Measurements from ENCODE around the gene DDX31.

The DDX31 gene

GRCh38 chr9:132594412-132594811, 75.4 kb downstream of the DDX31 start:
- no peak for DNase-seq (ENCODE audit: low spot score)

- DNase-seq (ENCODE audit: low spot score) = no peak
Observed at GRCh38 chr9:132592451-132592850, 77.3 kb downstream of the DDX31 start.

GRCh38 chr9:132591751-132592314, 78.0 kb downstream of the DDX31 start:
- no peak for DNase-seq (ENCODE audit: low spot score)

GRCh38 chr9:132591244-132591643, 78.5 kb downstream of the DDX31 start:
- no peak for DNase-seq (ENCODE audit: low spot score)

DNA sequence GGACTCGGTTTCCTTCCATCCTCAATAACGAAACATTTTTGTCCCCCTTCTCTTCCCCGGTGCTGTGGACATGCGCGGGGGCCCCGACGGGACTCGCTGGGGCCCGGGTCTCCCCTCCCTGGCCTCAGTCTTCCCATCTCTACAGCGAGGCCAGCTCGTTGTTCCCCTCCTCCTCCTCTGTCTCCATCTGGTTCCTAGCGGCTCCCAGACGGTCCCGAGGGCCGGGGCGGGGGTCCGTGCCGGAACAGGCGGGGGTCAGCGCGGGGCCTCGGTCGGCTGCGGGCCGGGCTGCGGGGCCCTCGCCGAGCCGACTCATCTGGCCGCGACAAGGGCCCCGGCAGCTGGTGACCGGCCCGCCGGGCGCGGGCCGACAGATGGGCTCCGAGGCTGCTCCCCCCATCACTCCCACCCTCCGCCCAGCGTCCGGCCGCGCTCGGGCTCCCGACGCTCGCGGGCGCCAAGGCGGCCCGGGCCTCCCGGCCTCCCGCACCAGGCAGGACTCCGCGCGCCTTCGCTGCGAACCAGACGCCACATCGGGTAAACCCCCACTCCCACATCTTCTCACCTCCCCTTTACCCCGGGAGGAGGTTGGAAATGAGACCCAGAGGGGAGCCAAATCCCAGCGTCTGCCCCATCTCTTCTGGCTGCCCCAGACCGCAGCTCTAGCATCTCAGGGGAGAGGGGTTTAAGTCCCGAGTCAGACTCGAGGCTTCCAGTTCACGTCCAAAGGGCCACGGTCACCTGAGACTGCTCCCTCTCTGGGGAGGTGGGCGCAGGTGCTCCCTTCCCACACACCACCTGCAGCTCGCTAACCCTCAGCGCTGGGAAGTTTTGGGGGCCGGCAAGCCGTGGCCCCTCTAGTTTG, 79.2 kb downstream of the DDX31 start:
- DNase-seq (ENCODE audit: low spot score) = no peak

GRCh38 chr9:132590037-132590317, 79.8 kb downstream of the DDX31 start:
- DNase-seq (ENCODE audit: low spot score) = no peak

- no peak for DNase-seq (ENCODE audit: low spot score)
Observed at GRCh38 chr9:132589148-132590036, 80.4 kb downstream of the DDX31 start.

- no peak for DNase-seq (ENCODE audit: low spot score)
Observed at GRCh38 chr9:132588501-132589147, 81.2 kb downstream of the DDX31 start.

DNA sequence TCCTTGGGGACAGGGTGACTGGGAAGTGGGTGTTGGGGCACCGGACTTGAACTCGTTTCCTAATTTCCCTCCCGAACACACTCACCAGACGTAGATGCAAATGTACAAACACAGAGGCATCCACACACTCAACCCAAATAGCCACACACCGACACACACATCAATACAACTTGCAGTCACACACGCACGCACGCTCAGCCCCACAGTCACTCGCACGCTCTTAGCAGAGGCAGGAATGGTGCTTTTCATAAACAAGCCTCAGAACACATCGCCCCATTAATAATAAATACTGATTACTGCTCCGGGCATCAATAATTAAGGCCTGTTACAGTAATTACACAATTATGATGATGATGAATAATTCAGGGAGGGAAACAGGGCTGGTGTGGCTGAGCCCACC, 81.7 kb downstream of the DDX31 start:
- no peak for DNase-seq (ENCODE audit: low spot score)

DNA sequence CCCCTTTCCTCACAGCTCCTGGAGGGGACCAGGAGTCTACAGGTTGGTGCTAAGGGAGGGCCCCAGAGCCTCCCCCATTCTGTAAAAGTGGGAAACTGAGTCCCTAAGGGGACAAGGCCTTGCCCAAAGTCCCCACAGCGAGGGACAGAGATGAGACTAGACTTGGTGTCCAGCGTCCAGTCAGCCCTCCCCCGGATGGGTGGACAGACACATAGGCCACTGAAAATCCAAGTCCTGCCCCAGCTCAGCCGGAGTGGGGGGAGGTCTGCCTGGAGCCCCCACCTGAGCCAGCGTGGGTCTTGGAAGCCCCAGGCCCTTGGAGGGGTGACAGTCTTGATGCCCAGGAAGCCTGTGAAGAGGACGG, 82.2 kb downstream of the DDX31 start:
- DNase-seq (ENCODE audit: low spot score) = no peak

DNA sequence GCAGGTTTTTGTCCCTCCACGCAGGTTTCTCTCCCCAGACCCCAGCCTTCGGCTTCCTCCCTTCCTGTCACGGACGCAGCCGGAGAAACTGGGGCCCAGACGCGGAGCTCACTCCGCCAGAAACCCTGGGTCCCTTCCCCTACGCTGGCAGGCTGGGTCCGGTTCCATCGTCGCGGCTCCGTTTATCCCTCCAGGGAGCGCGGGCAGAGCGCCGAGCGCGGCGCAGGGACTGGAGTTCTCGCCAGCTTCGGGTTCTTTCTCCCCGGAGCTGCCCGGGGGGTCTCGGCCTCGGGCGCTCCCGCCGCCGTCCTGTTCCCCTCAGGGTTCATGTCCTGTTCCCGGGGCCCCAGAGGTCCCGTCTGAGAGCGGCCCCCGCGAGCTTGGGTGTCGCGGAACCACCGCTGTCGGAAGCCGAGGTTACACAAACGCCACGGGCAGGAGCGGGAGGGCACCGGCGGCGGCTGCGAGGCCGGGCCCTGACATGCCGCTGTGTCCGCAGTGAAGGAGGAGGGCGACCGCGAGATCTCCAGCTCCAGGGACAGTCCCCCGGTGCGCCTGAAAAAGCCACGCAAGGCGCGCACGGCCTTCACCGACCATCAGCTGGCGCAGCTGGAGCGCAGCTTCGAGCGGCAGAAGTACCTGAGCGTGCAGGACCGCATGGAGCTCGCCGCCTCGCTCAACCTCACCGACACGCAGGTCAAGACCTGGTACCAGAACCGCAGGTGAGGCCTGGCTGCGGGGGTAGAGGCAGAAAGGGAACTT, 82.8 kb downstream of the DDX31 start:
- no peak for DNase-seq (ENCODE audit: low spot score)

DNA sequence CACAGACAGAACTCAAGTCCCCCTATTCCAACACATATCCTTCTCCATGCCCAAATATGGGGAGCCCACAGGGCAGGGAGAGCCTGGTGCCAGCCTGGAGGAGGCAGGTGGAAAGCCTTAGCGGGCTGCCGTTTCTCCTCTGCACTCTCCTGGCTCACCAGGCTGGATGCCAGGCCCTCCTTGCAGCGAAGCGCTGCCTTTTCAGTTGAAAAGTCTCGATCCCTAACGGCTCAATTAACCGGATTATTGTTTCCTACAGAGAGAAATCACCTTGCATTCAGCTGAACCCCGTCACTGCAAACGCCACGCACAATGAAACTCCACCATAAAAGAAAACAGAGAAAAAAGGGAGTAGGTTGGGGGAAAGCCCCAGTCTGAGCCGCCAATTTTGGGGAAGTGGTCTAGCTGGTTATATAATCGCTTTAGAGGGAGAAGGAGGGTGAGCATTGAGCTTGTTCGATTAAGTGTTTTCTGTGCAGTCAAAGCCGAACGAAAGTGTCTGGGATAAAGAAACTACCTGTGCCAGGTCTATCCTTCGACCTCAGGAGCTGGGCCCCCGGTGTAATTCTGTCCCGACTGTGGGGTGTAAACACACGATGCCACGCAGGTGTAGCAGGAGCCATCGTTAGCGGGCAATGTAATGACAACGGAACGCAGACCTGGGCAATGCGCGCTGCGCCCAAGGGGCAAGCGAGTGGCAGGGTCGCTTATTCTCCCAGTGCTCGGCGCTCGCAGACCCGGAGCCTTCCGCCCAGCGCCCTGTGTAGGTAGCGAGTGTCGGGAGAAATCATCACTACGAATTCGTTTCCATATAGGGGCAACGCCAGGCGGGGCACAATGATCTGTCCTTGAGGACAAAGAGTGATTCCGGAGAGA, 83.6 kb downstream of the DDX31 start:
- DNase-seq (ENCODE audit: low spot score) = peak; percentile 17

DNA sequence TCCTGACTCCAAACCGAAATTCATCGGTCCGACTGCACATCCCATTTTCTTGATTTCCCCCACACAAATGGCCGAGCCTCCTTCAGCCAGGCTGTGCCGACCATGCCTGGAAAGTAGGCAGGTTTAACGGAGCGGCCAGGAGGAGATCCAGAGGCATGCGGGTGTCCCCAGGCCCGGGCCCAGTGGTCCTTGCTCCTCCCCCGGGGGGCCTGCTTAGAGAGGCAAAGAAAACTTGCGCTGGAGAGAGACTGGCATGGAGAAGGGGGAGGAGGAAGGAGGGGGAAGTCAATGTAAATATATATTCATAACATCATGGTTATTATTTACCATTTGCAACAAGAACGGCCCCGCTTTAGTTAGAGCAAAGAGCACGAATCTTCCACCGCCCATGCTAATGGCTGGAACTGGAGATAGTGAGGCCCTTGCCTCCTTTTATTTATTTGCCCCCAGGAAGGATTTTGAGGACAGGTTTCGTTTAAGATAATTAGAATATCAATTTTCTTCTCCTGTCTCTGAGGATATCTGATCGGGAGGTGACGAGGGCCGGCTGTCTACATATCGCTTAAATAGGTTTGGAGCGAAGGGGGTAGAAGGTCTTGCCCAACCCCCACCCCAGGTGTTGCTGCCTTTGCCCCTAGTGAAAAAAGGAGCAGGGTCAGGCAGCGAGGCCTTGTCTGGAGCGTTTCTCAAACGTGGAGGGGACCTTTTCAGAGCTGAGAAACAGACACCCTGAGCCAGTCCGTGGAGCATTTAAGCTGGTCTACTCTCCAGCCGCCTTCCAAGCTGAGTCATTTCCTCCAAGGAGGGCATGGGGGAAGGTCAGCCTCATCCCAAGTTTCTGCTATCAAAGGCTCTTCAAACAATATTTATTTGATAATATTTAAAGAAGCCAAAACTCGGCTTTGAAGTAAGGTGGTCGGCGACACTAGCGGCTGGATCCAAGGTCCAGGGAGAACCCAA, 84.9 kb downstream of the DDX31 start:
- no peak for DNase-seq (ENCODE audit: low spot score)

DNA sequence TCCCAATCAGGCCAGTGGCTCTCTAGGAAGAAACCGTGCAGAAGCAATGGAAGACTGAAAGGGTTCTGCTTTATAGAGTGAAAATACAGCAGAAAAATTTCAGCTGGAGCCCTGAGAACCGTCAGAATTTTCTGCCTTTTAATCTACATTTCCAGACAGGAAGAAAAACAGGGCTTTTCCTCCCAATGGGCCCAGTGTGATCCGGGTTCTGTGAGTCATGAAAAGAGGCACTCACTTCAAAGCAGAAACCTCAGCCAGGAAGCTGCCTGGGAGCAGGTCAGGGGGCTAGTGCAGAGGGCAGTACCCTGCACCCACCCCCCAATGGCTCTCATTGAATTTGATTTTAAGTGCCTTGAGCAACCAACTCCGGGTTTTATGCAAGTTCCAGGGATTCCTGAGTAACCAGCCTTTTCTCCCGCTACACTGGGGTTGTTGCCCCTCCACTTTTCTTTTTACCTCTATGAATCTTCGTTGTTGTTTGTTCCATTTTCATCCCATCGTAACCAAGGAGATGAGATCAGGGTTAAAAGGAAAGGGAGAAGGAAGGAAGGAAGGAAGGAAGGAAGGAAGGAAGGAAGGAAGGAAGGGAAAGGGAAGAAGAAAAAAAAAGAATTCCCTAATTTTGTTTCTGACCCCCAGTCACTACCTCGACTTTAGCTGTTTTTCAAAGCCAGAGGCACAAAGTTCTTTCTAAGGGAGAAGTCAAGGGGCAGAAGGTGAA, 86.0 kb downstream of the DDX31 start:
- no peak for DNase-seq (ENCODE audit: low spot score)

DNA sequence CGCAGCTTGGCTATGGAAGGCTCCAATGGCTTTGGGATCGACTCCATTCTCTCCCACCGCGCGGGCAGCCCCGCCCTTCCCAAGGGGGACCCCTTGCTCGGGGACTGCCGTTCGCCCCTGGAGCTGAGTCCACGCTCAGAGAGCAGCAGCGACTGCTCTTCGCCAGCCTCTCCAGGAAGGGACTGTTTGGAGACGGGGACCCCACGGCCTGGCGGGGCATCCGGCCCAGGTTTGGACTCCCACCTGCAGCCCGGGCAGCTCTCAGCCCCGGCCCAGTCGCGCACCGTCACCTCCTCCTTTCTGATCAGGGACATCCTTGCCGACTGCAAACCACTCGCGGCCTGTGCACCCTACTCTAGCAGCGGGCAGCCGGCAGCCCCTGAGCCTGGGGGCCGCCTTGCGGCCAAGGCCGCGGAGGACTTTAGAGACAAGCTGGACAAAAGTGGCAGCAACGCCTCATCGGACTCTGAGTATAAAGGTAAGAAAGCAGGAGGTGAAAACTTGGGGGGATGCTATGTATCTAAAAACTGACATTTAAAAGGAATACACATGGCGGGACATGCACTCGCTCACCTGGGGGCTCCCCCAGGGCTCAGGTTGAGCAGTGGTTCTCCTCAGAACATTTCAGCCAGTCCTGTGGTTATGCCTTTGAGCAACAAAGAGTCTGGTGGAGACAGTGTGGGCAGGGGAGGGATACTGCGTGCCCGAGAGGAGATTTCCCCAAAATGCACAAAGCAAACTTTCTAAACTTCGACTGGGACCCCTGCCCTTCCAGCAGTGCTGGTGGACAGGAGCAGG, 86.8 kb downstream of the DDX31 start:
- DNase-seq (ENCODE audit: low spot score) = no peak

DNA sequence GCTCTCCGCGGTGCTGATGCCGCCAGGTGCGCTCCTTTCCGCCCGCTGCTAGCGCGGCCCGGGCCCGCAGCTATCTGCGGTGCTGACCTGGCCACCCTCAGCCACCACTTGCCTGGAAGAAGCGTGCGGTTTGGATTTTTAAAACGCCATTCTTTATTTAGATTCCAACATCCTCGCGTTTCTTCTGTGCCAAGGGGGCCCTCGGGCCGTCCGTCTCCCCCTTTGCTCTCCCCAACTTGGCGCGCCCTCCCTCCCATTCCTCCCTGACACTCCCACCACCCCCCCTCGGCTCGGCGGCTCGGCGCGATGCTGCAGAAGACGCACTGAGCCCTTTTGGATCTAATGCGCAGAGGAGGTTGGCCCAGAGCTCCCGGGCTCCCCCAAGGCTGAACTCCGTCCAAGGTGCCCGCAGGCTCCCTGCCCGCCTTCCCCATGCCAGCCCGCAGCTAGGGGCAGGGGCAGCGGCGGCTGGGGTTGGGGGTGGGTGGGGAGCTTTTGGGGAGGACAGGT, 87.5 kb downstream of the DDX31 start, which contains the start of gene BARHL1:
BARHL1 (plus strand) TSS at position 331 of the 510 bp plus-strand sequence. CDS start 192 bp downstream, outside the sequence.
- DNase-seq (ENCODE audit: low spot score) = no peak

- DNase-seq (ENCODE audit: low spot score) = no peak
Observed at GRCh38 chr9:132579427-132579798, 90.4 kb downstream of the DDX31 start.

Data from NAMALWA (cell line).